GM18873 (cell line): Measurements from ENCODE around the gene EIF4A3.

Experiments used
- ATAC-seq: cut with Tn5 transposase; IDR thresholded peaks from one replicate; pipeline ENCODE4 v1.9.1; 2021; ENCODE audit warnings: mild to moderate bottlenecking, moderate library complexity, moderate number of reproducible peaks; ENCODE audit not compliant: unreplicated experiment, low FRiP score

Gene EIF4A3

GRCh38 chr17:80141463-80142165 is 5.3 kb downstream of the EIF4A3 start:
- no peak for ATAC-seq

DNA sequence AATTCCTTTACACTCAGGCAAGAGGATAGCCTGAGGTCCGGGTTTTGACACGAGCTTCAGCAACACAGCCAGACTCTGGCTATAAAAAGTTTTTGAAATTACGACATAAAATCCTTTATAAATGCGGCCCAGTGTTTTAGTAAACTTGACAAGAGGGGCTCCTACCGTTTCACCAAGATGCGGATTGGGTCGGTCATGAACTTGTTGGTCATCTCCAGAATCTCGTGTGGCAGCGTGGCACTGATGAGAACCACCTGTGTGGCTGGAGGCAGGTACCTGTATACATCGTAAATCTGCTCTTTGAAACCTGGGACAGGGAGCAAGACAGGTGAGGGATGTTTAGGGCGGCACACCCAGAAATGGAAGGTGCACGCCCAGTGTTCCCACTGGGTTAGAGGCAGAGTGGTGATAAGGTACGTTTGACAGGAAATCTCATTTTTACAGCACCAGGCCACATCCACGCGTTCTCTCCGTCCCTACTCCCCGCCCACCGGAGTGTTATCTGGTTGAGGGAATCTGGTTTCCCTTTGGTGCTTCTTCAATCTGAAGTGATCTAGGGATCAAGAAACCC is 8.0 kb downstream of the EIF4A3 start:
- no peak for ATAC-seq

- no peak for ATAC-seq
Measured at GRCh38 chr17:80137131-80137530, 9.8 kb downstream of the EIF4A3 start.

- ATAC-seq, result no peak
Measured at GRCh38 chr17:80133626-80133970, 13.3 kb downstream of the EIF4A3 start.

DNA sequence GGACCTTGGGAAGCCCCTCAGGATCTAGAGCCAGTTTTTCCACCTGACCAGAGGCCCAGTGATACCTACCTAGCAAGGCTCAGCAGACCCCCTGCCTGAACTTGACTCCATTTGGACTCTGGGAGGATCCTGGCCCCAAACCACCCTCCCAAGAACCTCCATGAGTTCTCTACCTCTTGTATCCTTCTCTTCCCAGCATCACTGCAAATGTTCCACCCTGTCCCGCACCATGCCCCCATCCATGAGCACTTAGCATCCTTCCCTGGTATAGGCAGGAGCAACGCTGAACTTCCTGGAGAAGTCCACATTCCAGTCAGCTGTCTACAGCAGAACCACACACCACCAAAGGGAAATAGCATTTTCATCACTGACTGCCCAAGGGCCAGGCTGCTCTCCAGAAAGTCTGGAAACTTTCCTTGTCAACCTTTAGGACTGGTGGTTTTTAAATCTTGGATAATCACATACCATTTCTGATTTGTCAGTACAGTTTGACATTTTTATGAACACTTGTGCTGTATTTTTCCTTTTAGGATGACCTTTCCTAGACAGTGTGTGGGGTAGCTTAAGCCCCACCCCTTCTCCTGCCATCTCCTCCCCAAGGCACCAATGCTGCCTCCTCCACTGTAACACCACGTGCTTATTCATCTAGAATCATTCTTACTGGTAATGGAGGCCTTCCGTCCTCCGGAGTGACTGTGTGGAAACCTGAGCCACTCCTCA is 13.9 kb downstream of the EIF4A3 start:
- no peak for ATAC-seq

GRCh38 chr17:80130992-80131391 is 15.9 kb downstream of the EIF4A3 start:
- no peak for ATAC-seq

- no peak for ATAC-seq
Measured at GRCh38 chr17:80129006-80129565, 17.8 kb downstream of the EIF4A3 start.

- no peak for ATAC-seq
Measured at GRCh38 chr17:80126449-80126715, 20.5 kb downstream of the EIF4A3 start.

DNA sequence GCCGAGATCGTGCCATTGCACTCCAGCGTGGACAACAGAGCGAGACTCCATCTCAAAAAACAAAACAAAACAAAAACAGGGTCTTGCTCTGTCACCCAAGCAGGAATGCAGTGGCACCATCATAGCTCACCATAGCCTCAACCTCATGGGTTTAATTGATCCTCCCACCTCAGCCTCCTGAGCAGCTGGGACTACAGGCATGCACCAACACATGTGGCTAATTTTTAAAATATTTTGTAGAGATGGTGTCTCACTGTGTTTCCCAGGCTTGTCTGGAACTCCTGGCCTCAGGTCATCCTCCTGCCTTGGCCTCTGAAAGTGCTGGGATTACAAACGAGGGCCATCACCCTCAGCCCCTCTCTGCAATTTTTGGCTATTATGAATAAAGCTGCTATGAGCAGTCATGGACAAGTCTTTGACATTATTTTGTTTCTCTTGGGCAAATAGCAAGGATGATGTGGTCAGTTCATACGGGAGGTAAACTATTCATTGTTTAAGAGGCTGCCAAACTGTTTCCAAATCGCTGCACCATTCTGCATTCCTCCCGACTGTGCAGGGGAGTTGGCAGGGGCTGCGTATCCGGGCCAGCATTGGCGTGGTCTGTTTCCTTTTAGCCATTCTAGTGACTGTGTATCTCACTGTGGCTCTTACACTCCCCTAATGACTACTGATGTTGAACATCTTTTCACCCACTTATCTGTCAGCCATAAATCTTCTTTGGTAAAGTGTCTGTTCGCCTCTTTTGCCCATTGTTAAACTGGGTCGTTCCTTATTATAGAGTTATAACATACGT is 21.1 kb downstream of the EIF4A3 start:
- no peak for ATAC-seq

GRCh38 chr17:80124351-80124981 is 22.5 kb downstream of the EIF4A3 start:
- no peak for ATAC-seq

DNA sequence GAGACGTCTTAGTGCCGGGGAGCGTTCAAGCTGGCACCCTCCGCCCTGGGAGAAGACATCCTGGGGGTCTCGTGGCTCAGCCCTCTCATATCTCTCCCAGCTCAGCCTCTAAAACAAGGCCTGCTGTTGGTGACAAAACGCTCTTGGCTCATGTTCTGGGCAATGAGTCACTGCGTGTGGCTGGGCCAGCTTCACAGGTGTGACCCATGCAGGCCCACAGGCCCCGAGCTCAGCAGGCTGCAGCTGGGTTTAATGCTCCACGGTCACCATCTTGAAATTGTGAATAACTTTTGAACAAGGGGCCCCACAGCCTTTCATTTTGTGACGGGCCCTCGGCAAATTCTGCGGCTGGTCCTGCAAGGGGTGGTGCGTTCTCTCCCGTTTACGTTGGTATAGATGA is 23.1 kb downstream of the EIF4A3 start:
- no peak for ATAC-seq

GRCh38 chr17:80122926-80123505 is 23.9 kb downstream of the EIF4A3 start:
- ATAC-seq, result no peak

- ATAC-seq, result no peak
Measured at GRCh38 chr17:80122026-80122575, 24.8 kb downstream of the EIF4A3 start.

GRCh38 chr17:80119839-80120238 is 27.1 kb downstream of the EIF4A3 start:
- ATAC-seq, result no peak

DNA sequence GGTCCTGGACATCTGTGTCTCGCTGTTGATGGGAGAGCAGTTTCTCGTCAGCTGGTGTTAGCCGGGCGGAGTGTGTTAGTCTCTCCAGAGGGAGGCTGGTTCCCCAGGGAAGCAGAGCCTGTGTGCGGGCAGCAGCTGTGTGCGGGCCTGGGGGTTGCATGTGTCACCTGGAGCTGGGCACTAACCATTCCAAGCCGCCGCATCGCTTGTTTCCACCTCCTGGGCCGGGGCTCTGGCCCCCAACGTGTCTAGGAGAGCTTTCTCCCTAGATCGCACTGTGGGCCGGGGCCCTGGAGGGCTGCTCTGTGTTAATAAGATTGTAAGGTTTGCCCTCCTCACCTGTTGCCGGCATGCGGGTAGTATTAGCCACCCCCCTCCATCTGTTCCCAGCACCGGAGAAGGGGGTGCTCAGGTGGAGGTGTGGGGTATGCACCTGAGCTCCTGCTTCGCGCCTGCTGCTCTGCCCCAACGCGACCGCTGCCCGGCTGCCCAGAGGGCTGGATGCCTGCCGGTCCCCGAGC is 27.6 kb downstream of the EIF4A3 start:
- ATAC-seq, result no peak

- ATAC-seq, result no peak
Measured at GRCh38 chr17:80118601-80119270, 28.2 kb downstream of the EIF4A3 start.

GRCh38 chr17:80117491-80118401 is 29.2 kb downstream of the EIF4A3 start:
- ATAC-seq, result no peak

DNA sequence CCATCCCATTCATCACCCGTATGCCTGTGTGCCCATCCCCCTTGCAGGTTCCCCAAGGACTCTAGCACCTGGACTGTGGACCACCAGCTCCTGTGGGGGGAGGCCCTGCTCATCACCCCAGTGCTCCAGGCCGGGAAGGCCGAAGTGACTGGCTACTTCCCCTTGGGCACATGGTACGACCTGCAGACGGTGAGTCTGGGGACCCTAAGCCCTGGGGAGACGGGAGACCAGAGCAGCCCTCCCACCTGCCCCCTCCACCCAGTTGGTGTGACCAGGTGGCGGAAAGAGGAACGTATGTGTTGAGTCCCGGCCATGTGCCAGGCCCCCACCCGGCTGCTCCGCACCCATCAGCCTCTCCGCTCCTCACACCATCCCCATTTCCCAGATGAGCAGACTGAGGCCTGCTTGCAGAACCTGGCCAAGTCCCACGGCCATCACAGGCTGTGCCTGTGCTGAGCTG is 30.0 kb downstream of the EIF4A3 start:
- ATAC-seq, result no peak
